Ascending aorta (tissue), 2 donors: ENCODE results near the gene CCDC83. TPM values are rescaled to one million over a fixed set of nuclear protein-coding genes. Genes with fewer than 3 reads are reported as not detected.

ENCODE experiments used
- DNase-seq, 2 donors: peaks; one replicate each; pipeline ENCODE4 v3.0.0-alpha.2; 2019; ENCODE audit warnings: low spot score in 2 of 2
- H3K27ac ChIP-seq, 2 donors: fragments of 200-600 bp; sonication (generic); one replicate each; pipeline ENCODE4 v1.5.1; 2016 to 2017; ENCODE audit warnings: mild to moderate bottlenecking in 1 of 2
- H3K27me3 ChIP-seq: fragments of 200-600 bp; sonication (generic); one replicate; pipeline ENCODE4 v1.5.1; 2017
- H3K36me3 ChIP-seq, 2 donors: fragments of 200-600 bp; sonication (generic); one replicate each; pipeline ENCODE4 v1.5.1; 2016
- H3K4me1 ChIP-seq, 2 donors: fragments of 200-600 bp; sonication (generic); one replicate each; pipeline ENCODE4 v1.5.1; 2016 to 2017; ENCODE audit warnings: mild to moderate bottlenecking in 1 of 2
- H3K4me3 ChIP-seq, 2 donors: fragments of 200-600 bp; sonication (generic); one replicate each; pipeline ENCODE4 v1.5.1; 2016 to 2017; ENCODE audit warnings: mild to moderate bottlenecking in 1 of 2
- H3K9me3 ChIP-seq, 2 donors: fragments of 200-600 bp; sonication (generic); one replicate each; pipeline ENCODE4 v1.5.1; 2016
- intact Hi-C: fragments of 100-400 bp; cut with DNase I; formaldehyde crosslinking; loops from one replicate; pipeline ENCODE4 v1.15.1; 2023
- total RNA-seq: library from RNA; depleted of rRNA; stranded (reverse); fragments of >200 nt; gene quantifications from one replicate; pipeline ENCODE4 v1.1.0, GENCODE V29; 2016
- TF ChIP-seq, protein P1 (sequence below), 3 experiments: fragments of 200-600 bp in 2 of 3; fragments of 450-650 bp in 1 of 3; sonication (generic) in 2 of 3; IDR thresholded peaks; one replicate each; pipeline ENCODE4 v1.5.1; 2016 to 2019; ENCODE audit warnings: antibody characterized with exemption in 3 of 3, mild to moderate bottlenecking in 1 of 3, moderate library complexity in 1 of 3

The CCDC83 gene
- total RNA-seq, result not detected

DNA sequence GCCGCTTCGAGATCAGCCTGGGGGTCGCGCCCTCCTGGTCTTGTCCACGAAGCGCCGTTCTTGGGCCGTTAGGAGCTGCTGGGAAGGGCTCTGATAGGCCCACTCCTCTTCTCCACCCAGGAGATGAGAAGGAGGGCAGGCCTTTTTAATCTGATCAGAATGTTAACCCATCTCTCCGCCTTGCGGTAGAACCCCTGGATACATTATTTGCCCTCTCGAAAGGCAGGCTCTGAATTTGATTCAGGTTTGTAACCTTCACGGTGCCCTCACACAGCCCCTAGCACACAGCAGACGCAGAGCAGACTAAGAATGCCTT is at the start of gene CCDC83:
Gene CCDC83 (plus strand): TSS at position 43 of the 316 bp plus-strand sequence. CDS start 9,741 bp downstream, outside the sequence.
- TF ChIP-seq, protein P1, sequence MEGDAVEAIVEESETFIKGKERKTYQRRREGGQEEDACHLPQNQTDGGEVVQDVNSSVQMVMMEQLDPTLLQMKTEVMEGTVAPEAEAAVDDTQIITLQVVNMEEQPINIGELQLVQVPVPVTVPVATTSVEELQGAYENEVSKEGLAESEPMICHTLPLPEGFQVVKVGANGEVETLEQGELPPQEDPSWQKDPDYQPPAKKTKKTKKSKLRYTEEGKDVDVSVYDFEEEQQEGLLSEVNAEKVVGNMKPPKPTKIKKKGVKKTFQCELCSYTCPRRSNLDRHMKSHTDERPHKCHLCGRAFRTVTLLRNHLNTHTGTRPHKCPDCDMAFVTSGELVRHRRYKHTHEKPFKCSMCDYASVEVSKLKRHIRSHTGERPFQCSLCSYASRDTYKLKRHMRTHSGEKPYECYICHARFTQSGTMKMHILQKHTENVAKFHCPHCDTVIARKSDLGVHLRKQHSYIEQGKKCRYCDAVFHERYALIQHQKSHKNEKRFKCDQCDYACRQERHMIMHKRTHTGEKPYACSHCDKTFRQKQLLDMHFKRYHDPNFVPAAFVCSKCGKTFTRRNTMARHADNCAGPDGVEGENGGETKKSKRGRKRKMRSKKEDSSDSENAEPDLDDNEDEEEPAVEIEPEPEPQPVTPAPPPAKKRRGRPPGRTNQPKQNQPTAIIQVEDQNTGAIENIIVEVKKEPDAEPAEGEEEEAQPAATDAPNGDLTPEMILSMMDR (IDR thresholded peaks at IDR 0.05), result no peak
- peak within 1 kb of the TSS; percentile 73 to 77 for H3K4me3 ChIP-seq
- H3K36me3 ChIP-seq, result no peaks in the 10 kb centered on the region
- H3K4me1 ChIP-seq, result peaks cover 0 to 7% of the 10 kb centered on the region in 2 donors
- no peaks in the 10 kb centered on the region for H3K27me3 ChIP-seq
- intact Hi-C loops, result loop anchor here (1.0 to 10.0 kb wide), 5 partner anchors 120 to 436 kb away; partner anchors contain the start of gene CREBZF
- no peak for DNase-seq
- H3K9me3 ChIP-seq, result no peaks in the 10 kb centered on the region
- peak within 1 kb of the TSS; percentile 79 to 83 for H3K27ac ChIP-seq

DNA sequence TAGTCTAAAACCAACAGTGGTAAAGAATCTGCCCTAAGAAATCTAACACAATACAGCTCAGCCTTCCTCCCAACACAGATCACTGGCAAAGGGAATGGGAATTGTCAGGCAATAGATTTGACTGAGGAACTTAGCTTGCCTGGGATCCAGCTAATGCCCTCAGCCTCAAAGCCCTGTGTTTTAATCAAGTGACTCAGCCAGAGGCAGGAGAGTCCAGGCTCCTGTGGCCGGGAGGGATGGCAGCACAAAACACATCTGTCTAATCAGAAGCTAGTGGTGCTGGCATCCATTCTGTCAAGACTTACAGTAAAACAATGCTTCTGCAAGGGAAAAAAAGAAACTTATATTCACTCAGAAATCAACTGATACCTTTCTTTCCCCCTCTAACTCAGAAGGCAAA is 49.8 kb upstream of the CCDC83 start:
- TF ChIP-seq, protein P1 (IDR thresholded peaks at IDR 0.05), result no peak
- Histone ChIP-seq H3K4me1 (peaks cover 0 to 4% of the 10 kb centered on the region in 2 donors), H3K4me3 (no peak overlapping the region), H3K27ac (no peak overlapping the region), H3K9me3 (no peaks in the 10 kb centered on the region), H3K36me3 (no peaks in the 10 kb centered on the region), H3K27me3 (no peaks in the 10 kb centered on the region)
- DNase-seq, result no peak
- intact Hi-C loops, result no loop called here

DNA sequence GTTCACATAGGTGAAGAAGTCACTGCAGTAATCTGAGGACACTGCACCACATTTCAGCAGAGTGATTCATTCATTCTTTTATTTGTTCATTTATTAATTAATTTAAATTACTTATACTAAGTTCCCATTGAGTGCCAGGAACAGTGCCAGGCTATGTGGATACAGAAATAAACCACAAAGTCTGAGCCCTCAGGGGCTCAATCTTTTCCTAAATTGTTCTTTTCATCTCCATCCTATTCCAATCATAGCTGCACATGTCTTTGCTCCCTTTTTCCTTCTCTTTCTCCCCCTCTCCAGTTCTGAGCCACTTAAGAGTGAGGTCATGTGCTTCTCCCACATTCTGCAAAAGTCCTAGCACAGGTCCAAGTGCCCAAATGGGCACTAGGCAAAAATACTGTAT is 49.2 kb upstream of the CCDC83 start:
- Histone ChIP-seq H3K36me3 (no peaks in the 10 kb centered on the region), H3K9me3 (no peaks in the 10 kb centered on the region), H3K4me3 (no peak overlapping the region), H3K27me3 (no peaks in the 10 kb centered on the region), H3K27ac (no peak overlapping the region), H3K4me1 (peaks cover 0 to 6% of the 10 kb centered on the region in 2 donors)
- no peak for DNase-seq
- intact Hi-C loops, result no loop called here
- TF ChIP-seq, protein P1 (IDR thresholded peaks at IDR 0.05), result no peak

DNA sequence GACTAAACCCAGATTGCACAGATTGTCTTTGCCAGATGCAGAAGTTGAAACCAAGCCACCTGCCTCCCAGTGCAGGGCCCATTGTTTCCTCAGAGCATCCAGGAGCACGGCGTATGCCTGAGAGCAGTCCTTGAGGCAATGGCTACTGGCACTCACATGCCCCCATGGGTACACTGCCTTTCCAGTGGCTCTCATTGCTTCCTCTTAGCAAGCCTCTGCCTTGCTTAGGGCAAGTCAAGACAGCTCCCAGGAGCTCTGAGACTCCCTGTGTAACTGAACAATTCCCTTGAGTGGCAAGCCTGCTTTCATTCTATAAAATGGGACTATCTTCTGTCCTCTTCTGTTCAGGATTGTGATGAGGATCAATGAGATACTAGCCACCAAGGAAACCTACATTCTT is 48.3 kb upstream of the CCDC83 start:
- peaks cover 0 to 9% of the 10 kb centered on the region in 2 donors for H3K4me1 ChIP-seq
- H3K4me3 ChIP-seq, result no peak overlapping the region
- H3K36me3 ChIP-seq, result no peaks in the 10 kb centered on the region
- TF ChIP-seq, protein P1 (IDR thresholded peaks at IDR 0.05), result no peak
- no peak for DNase-seq
- intact Hi-C loops, result no loop called here
- no peak overlapping the region for H3K27ac ChIP-seq
- no peaks in the 10 kb centered on the region for H3K9me3 ChIP-seq
- H3K27me3 ChIP-seq, result no peaks in the 10 kb centered on the region

DNA sequence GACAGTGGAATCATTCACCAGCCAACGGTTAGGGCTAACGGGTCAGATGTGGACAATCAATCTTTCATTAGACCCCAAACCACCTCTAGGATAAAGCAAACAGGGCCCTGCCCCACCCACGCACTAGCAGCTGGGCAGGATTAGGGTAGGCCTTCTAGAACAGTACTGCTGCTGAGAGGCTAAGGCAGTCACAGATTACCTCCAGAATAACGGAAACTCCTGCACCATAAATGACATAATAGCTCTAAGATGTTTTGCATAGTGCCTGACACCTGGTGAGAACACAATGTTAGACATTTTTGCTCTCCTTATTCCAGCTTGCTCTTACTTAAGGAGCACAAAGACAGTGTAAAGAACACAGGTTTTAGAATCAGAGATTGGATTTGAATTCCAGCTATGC is 46.0 kb upstream of the CCDC83 start:
- intact Hi-C loops, result no loop called here
- TF ChIP-seq, protein P1 (IDR thresholded peaks at IDR 0.05), result no peak
- no peaks in the 10 kb centered on the region for H3K9me3 ChIP-seq
- no peaks in the 10 kb centered on the region for H3K27me3 ChIP-seq
- peaks cover 0 to 9% of the 10 kb centered on the region in 2 donors for H3K4me1 ChIP-seq
- H3K4me3 ChIP-seq, result no peak overlapping the region
- DNase-seq, result no peak
- H3K27ac ChIP-seq, result no peak overlapping the region
- no peaks in the 10 kb centered on the region for H3K36me3 ChIP-seq

DNA sequence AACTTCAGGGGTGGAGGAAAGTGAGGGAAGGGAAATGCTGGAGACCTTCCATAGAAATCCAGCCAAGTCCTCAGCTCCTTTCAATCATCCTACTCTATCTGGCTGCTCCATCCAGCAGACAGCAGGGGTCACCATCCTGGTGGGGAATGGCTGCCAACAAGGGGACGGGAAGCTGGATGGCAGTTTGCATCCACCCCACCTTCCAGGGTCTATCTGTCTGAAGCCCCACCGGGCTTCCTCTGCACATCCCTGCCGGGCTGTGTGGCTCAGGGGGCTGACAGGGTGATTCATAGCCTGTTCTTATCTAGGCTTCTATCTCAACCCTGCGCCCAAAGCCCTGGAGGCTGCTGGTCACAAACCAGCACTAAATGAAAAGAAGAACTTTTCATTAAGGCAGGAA is 45.3 kb upstream of the CCDC83 start:
- TF ChIP-seq, protein P1 (IDR thresholded peaks at IDR 0.05), result peak in 1 of 3 experiments; percentile 11
- no peaks in the 10 kb centered on the region for H3K9me3 ChIP-seq
- H3K4me3 ChIP-seq, result peak overlapping the region; percentile 63 to 89
- intact Hi-C loops, result loop anchor here (5.0 kb wide), 2 partner anchors 123 to 213 kb away; partner anchors contain the start of gene CCDC89
- peaks cover 0 to 9% of the 10 kb centered on the region in 2 donors for H3K4me1 ChIP-seq
- peak overlapping the region; percentile 39 to 62 for H3K27ac ChIP-seq
- H3K36me3 ChIP-seq, result no peaks in the 10 kb centered on the region
- no peak for DNase-seq
- no peaks in the 10 kb centered on the region for H3K27me3 ChIP-seq
